HG03354 (cell line): ENCODE measurements around the gene TMOD4.

Source experiments
- ATAC-seq: cut with Tn5 transposase; IDR thresholded peaks from one replicate; pipeline ENCODE4 v1.9.1; 2021; ENCODE audit warnings: mild to moderate bottlenecking; ENCODE audit not compliant: unreplicated experiment, poor library complexity, severe bottlenecking

The TMOD4 gene

GRCh38 chr1:151184211-151184610 lies 8.4 kb upstream of the TMOD4 start:
- ATAC-seq: no peak

GRCh38 chr1:151176514-151177045 lies 799 bp upstream of the TMOD4 start:
- no peak for ATAC-seq

- no peak for ATAC-seq
Observed at GRCh38 chr1:151175041-151175741, 590 bp downstream of the TMOD4 start.

- no peak for ATAC-seq
Observed at GRCh38 chr1:151171190-151171589, 4.6 kb downstream of the TMOD4 start.

GRCh38 chr1:151167116-151167515 lies 8.7 kb downstream of the TMOD4 start:
- no peak for ATAC-seq

- ATAC-seq: peak; percentile 7
Observed at GRCh38 chr1:151166505-151166956, 9.2 kb downstream of the TMOD4 start.

- ATAC-seq: peak; percentile 87
Observed at GRCh38 chr1:151165738-151166504, 9.9 kb downstream of the TMOD4 start, which contains the start of the genes LYSMD1 and SCNM1. TSS of gene LYSMD1 (minus strand) at chr1:151165902. CDS start at chr1:151165258, 644 bp downstream. TSS of gene SCNM1 (plus strand) at chr1:151166144. CDS start at chr1:151166153, 9 bp downstream.

- ATAC-seq: no peak
Observed at GRCh38 chr1:151165281-151165737, 10.5 kb downstream of the TMOD4 start.

- ATAC-seq: no peak
Observed at GRCh38 chr1:151164732-151165280, 11.0 kb downstream of the TMOD4 start.

GRCh38 chr1:151159373-151159772 lies 16.4 kb downstream of the TMOD4 start:
- ATAC-seq: no peak

- no peak for ATAC-seq
Observed at GRCh38 chr1:151158751-151159251, 17.0 kb downstream of the TMOD4 start.

- no peak for ATAC-seq
Observed at GRCh38 chr1:151158326-151158725, 17.5 kb downstream of the TMOD4 start.

- ATAC-seq: no peak
Observed at GRCh38 chr1:151157067-151157531, 18.7 kb downstream of the TMOD4 start.

- ATAC-seq: peak; percentile 76
Observed at GRCh38 chr1:151156515-151156819, 19.3 kb downstream of the TMOD4 start, which contains the start of gene TNFAIP8L2. TSS of gene TNFAIP8L2 (plus strand) at chr1:151156649. CDS start at chr1:151158698, 2,049 bp downstream.

GRCh38 chr1:151147665-151148064 lies 28.1 kb downstream of the TMOD4 start:
- no peak for ATAC-seq

- no peak for ATAC-seq
Observed at GRCh38 chr1:151147132-151147503, 28.7 kb downstream of the TMOD4 start.

- peak; percentile 96 for ATAC-seq
Observed at GRCh38 chr1:151146412-151147131, 29.2 kb downstream of the TMOD4 start, which contains the start of gene SEMA6C. TSS of gene SEMA6C (minus strand) at chr1:151146631. CDS start at chr1:151142621, 4,010 bp downstream.

- ATAC-seq: peak; percentile 3
Observed at GRCh38 chr1:151146072-151146411, 29.7 kb downstream of the TMOD4 start.

GRCh38 chr1:151145304-151146071 lies 30.3 kb downstream of the TMOD4 start:
- no peak for ATAC-seq
